ENCODE data around the gene STXBP6. TPM values are rescaled to one million over a fixed set of nuclear protein-coding genes. Genes with fewer than 3 reads are reported as not detected.

STXBP6 gene
- total and polyA plus RNA-seq, 10 of the 15 experiments (the other 5 are each of a cell fraction or from before 2014, with no cell fraction given) = 1.2 to 47.3 (median 1.9) TPM

DNA sequence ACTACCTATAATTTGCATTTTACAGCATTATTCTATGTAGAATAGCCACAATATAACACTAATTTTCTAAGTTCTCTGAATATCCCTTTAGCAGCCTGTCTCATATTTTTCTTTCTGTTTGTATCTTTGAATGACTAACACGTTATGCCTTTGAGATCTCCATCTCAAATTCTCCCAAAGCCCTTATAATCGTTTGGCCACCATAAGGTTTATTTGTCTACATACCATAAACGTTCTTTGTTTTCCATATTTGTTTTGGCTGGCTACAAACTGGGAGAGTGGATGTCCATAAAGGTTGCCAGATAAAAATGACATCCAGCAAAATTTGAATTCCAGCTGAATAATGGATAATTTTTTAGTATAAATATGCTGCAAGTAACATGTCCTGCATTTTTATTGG is 203.7 kb downstream of the STXBP6 start:
- H4K20me1 ChIP-seq (ENCODE audit: control insufficient read depth, insufficient read depth) = no peaks in the 10 kb centered on the region
- H3K9me3 ChIP-seq (replicated peaks; ENCODE audit: control insufficient read depth, insufficient read depth, low read length) = no peaks in the 10 kb centered on the region
- POLR2A ChIA-PET = interaction anchor here (0.6 kb wide), 1 partner anchor 480 kb away, joined by 4 read pairs; no protein-coding TSS in a partner anchor
- no peak overlapping the region for H3K27ac ChIP-seq (ENCODE audit: control insufficient read depth, insufficient read depth)
- no peaks in the 10 kb centered on the region for H3K79me2 ChIP-seq (ENCODE audit: control insufficient read depth, insufficient read depth, low read length)
- in situ Hi-C loops (cut with MboI) = no loop called here
- H3K4me3 ChIP-seq = no peak overlapping the region
- no peaks in the 10 kb centered on the region for H3K27me3 ChIP-seq (replicated peaks in 1 of 2; ENCODE audit: control insufficient read depth in 2 of 2, insufficient read depth in 2 of 2, low read length in 1 of 2)
- no peaks in the 10 kb centered on the region for H3K4me1 ChIP-seq (ENCODE audit: control insufficient read depth, insufficient read depth, low read length)
- DNase-seq (ENCODE audit: low read depth, low spot score) = no peak
- TF ChIP-seq ATF2 (IDR thresholded peaks at IDR 0.05; ENCODE audit: low read length) (no peak), EGR1 (IDR thresholded peaks at IDR 0.05; ENCODE audit: borderline replicate concordance in 1 of 2, low read depth in 2 of 2, low read length in 2 of 2) (no peak), IRF4 (IDR thresholded peaks at IDR 0.05; ENCODE audit: low read depth, low read length) (no peak), RCOR1 (conservative IDR thresholded peaks at IDR 0.05; ENCODE audit: low read depth, low read length) (no peak), ZBED1 (IDR thresholded peaks at IDR 0.05; ENCODE audit: borderline replicate concordance) (no peak), WRNIP1 (IDR thresholded peaks at IDR 0.05; ENCODE audit: borderline replicate concordance, low read depth, low read length) (no peak), TAF1 (IDR thresholded peaks at IDR 0.05; ENCODE audit: borderline replicate concordance, low read depth, low read length) (no peak), TARDBP (IDR thresholded peaks at IDR 0.05; ENCODE audit: borderline replicate concordance) (no peak), ESRRA (IDR thresholded peaks at IDR 0.05; ENCODE audit: low read length) (no peak), IKZF1 (conservative IDR thresholded peaks at IDR 0.05) (no peak), ZNF687 (IDR thresholded peaks at IDR 0.05) (no peak)
- TF ChIP-seq, protein P1, sequence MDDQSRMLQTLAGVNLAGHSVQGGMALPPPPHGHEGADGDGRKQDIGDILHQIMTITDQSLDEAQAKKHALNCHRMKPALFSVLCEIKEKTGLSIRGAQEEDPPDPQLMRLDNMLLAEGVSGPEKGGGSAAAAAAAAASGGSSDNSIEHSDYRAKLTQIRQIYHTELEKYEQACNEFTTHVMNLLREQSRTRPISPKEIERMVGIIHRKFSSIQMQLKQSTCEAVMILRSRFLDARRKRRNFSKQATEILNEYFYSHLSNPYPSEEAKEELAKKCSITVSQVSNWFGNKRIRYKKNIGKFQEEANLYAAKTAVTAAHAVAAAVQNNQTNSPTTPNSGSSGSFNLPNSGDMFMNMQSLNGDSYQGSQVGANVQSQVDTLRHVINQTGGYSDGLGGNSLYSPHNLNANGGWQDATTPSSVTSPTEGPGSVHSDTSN (IDR thresholded peaks at IDR 0.05; ENCODE audit: insufficient replicate concordance, low read depth, low read length) = no peak
- TF ChIP-seq, protein P2, sequence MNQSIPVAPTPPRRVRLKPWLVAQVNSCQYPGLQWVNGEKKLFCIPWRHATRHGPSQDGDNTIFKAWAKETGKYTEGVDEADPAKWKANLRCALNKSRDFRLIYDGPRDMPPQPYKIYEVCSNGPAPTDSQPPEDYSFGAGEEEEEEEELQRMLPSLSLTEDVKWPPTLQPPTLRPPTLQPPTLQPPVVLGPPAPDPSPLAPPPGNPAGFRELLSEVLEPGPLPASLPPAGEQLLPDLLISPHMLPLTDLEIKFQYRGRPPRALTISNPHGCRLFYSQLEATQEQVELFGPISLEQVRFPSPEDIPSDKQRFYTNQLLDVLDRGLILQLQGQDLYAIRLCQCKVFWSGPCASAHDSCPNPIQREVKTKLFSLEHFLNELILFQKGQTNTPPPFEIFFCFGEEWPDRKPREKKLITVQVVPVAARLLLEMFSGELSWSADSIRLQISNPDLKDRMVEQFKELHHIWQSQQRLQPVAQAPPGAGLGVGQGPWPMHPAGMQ (IDR thresholded peaks at IDR 0.05; ENCODE audit: borderline replicate concordance) = no peak
- TF ChIP-seq, protein P3, sequence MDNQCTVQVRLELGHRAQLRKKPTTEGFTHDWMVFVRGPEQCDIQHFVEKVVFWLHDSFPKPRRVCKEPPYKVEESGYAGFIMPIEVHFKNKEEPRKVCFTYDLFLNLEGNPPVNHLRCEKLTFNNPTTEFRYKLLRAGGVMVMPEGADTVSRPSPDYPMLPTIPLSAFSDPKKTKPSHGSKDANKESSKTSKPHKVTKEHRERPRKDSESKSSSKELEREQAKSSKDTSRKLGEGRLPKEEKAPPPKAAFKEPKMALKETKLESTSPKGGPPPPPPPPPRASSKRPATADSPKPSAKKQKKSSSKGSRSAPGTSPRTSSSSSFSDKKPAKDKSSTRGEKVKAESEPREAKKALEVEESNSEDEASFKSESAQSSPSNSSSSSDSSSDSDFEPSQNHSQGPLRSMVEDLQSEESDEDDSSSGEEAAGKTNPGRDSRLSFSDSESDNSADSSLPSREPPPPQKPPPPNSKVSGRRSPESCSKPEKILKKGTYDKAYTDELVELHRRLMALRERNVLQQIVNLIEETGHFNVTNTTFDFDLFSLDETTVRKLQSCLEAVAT (IDR thresholded peaks at IDR 0.05) = no peak
- TF ChIP-seq, protein P4, sequence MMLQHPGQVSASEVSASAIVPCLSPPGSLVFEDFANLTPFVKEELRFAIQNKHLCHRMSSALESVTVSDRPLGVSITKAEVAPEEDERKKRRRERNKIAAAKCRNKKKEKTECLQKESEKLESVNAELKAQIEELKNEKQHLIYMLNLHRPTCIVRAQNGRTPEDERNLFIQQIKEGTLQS (IDR thresholded peaks at IDR 0.05; ENCODE audit: borderline replicate concordance, extremely low read depth, low read depth, low read length) = no peak
- no peak for FAIRE-seq
- BruUV-seq (replicated peaks) = no TSS peak
- SMC1A ChIA-PET (ENCODE audit: uncharacterized antibody, unreplicated experiment) = interaction anchor here (0.9 to 1.7 kb wide), 4 partner anchors 11 to 287 kb away, joined by 3 to 9 read pairs (median 3); no protein-coding TSS in a partner anchor
- CTCF ChIA-PET = interaction anchor here (0.6 kb wide), 1 partner anchor 15 kb away, joined by 3 read pairs; no protein-coding TSS in a partner anchor
- H3K9ac ChIP-seq (ENCODE audit: control insufficient read depth, insufficient read depth, low read length) = no peak overlapping the region
- no peaks in the 10 kb centered on the region for H3K36me3 ChIP-seq (ENCODE audit: control insufficient read depth in 2 of 2, insufficient read depth in 2 of 2, low read length in 1 of 2)
- H2AFZ ChIP-seq (ENCODE audit: control insufficient read depth, low read depth, low read length) = no peak overlapping the region
- no peak overlapping the region for H3K4me2 ChIP-seq (ENCODE audit: control insufficient read depth, insufficient read depth)
- RAD21 ChIA-PET (ENCODE audit: unreplicated experiment) = no interaction called here
- intact Hi-C loops (cut with micrococcal nuclease; ENCODE audit: unreplicated experiment) = no loop called here
- 2% methylated on average over 3 of the region's 3 CpGs for WGBS (ENCODE audit: insufficient coverage, insufficient replicate concordance, low lambda C conversion rate, missing lambda C conversion rate)
- no peak for ATAC-seq
